Prostate gland (tissue), 2 donors: Measurements from ENCODE around the gene TMEM61.

Experiments used
- CTCF ChIP-seq, 4 experiments: fragments of 200-600 bp in 2 of 4; fragments of 450-650 bp in 2 of 4; sonication (generic) in 2 of 4; IDR thresholded peaks; 1 replicate in 3 of 4; 2 replicates in 1 of 4; pipeline ENCODE4 v1.5.1; 2016 to 2019; ENCODE audit warnings: antibody characterized with exemption in 4 of 4, mild to moderate bottlenecking in 2 of 4, moderate library complexity in 2 of 4
- POLR2A ChIP-seq: fragments of 450-650 bp; IDR thresholded peaks from one replicate; pipeline ENCODE4 v1.6.1; 2016; ENCODE audit warnings: antibody characterized with exemption, mild to moderate bottlenecking
- POLR2AphosphoS5 ChIP-seq: sonication (generic); formaldehyde crosslinking; IDR thresholded peaks from one replicate; pipeline ENCODE4 v1.6.1; 2017; ENCODE audit warnings: antibody characterized with exemption

GRCh38 chr1:55000110-55001085 lies 20.0 kb downstream of the TMEM61 start:
- TF ChIP-seq CTCF (IDR thresholded peaks at IDR 0.05) (no peak), POLR2A (no peak), POLR2AphosphoS5 (no peak)
